Peyer's patch (tissue), 4 donors: ENCODE measurements around the gene LDLRAD4. TPM values are rescaled to one million over a fixed set of nuclear protein-coding genes. Genes with fewer than 3 reads are reported as not detected.

ENCODE experiments used
- DNase-seq, 3 donors: peaks; one replicate each; pipeline ENCODE4 v3.0.0-alpha.2; 2017 to 2019
- H3K27ac ChIP-seq, 4 donors: fragments of 200-600 bp; sonication (generic); one replicate each; pipeline ENCODE4 v1.5.1; 2016 to 2019
- H3K27me3 ChIP-seq, 2 donors: fragments of 200-600 bp; sonication (generic); one replicate each; pipeline ENCODE4 v1.5.1; 2019
- H3K36me3 ChIP-seq, 3 donors: fragments of 200-600 bp; sonication (generic); one replicate each; pipeline ENCODE4 v1.5.1; 2016 to 2019
- H3K4me1 ChIP-seq, 4 donors: fragments of 200-600 bp; sonication (generic); one replicate each; pipeline ENCODE4 v1.5.1; 2016 to 2019
- H3K4me3 ChIP-seq, 4 donors: fragments of 200-600 bp; sonication (generic); 1 replicate in 3 of 4; 2 replicates in 1 of 4; pipeline ENCODE4 v1.5.1; 2016 to 2019; ENCODE audit warnings: mild to moderate bottlenecking in 1 of 4
- H3K9me3 ChIP-seq, 4 donors: fragments of 200-600 bp; sonication (generic); one replicate each; pipeline ENCODE4 v1.5.1; 2016 to 2019; ENCODE audit warnings: mild to moderate bottlenecking in 1 of 4
- CTCF ChIP-seq, 6 experiments: fragments of 450-650 bp in 4 of 6; fragments of 200-600 bp in 2 of 6; sonication (generic) in 1 of 6; IDR thresholded peaks; one replicate each; pipeline ENCODE4 v1.5.1; 2017 to 2019; ENCODE audit warnings: antibody characterized with exemption in 6 of 6, mild to moderate bottlenecking in 3 of 6, moderate library complexity in 1 of 6
- POLR2A ChIP-seq, 2 donors: fragments of 450-650 bp; IDR thresholded peaks; one replicate each; pipeline ENCODE4 v1.5.1; 2017; ENCODE audit warnings: antibody characterized with exemption in 2 of 2, mild to moderate bottlenecking in 2 of 2, moderate library complexity in 2 of 2
- total RNA-seq, 4 donors: library from RNA; depleted of rRNA; stranded (reverse); fragments of >200 nt; gene quantifications; one replicate each; pipeline ENCODE4 v1.1.0, GENCODE V29; 2016

Gene LDLRAD4
- total RNA-seq, 4 donors from 2014 or later, result 24.8 to 128 (median 50.0) TPM

GRCh38 chr18:13247506-13247905 lies 28.9 kb downstream of the LDLRAD4 start:
- Histone ChIP-seq H3K4me3 (no peak overlapping the region), H3K36me3 (peaks cover 0 to 6% (median 0%) of the 10 kb centered on the region in 3 donors), H3K27ac (no peak overlapping the region), H3K9me3 (no peaks in the 10 kb centered on the region), H3K27me3 (no peaks in the 10 kb centered on the region), H3K4me1 (no peaks in the 10 kb centered on the region)
- no peak for TF ChIP-seq POLR2A (IDR thresholded peaks at IDR 0.05)
- no peak for TF ChIP-seq CTCF (IDR thresholded peaks at IDR 0.05)
- peak in 1 of 3 donors; percentile 21 for DNase-seq

GRCh38 chr18:13252686-13253410 lies 34.3 kb downstream of the LDLRAD4 start:
- TF ChIP-seq CTCF (IDR thresholded peaks at IDR 0.05), result no peak
- TF ChIP-seq POLR2A (IDR thresholded peaks at IDR 0.05), result no peak
- Histone ChIP-seq H3K36me3 (no peaks in the 10 kb centered on the region), H3K9me3 (no peaks in the 10 kb centered on the region), H3K27ac (no peak overlapping the region), H3K4me1 (no peaks in the 10 kb centered on the region), H3K27me3 (no peaks in the 10 kb centered on the region), H3K4me3 (no peak overlapping the region)
- DNase-seq, result peak in 2 of 3 donors; percentile 15 to 32

- Histone ChIP-seq H3K36me3 (no peaks in the 10 kb centered on the region), H3K4me1 (no peaks in the 10 kb centered on the region), H3K27ac (no peak overlapping the region), H3K4me3 (no peak overlapping the region), H3K27me3 (no peaks in the 10 kb centered on the region), H3K9me3 (no peaks in the 10 kb centered on the region)
- DNase-seq, result peak in 2 of 3 donors; percentile 47 to 55
- no peak for TF ChIP-seq CTCF (IDR thresholded peaks at IDR 0.05)
- no peak for TF ChIP-seq POLR2A (IDR thresholded peaks at IDR 0.05)
These were observed 35.5 kb downstream of the LDLRAD4 start for GRCh38 chr18:13253786-13254688.

GRCh38 chr18:13254971-13255927 lies 36.7 kb downstream of the LDLRAD4 start:
- no peaks in the 10 kb centered on the region for H3K27me3 ChIP-seq
- peak in 2 of 3 donors; percentile 19 to 33 for DNase-seq
- no peaks in the 10 kb centered on the region for H3K9me3 ChIP-seq
- peaks cover 0 to 8% (median 0%) of the 10 kb centered on the region in 4 donors for H3K4me1 ChIP-seq
- H3K27ac ChIP-seq, result no peak overlapping the region
- no peak overlapping the region for H3K4me3 ChIP-seq
- no peaks in the 10 kb centered on the region for H3K36me3 ChIP-seq
- TF ChIP-seq CTCF (IDR thresholded peaks at IDR 0.05) (no peak), POLR2A (IDR thresholded peaks at IDR 0.05) (no peak)
